Fibroblast of mammary gland (primary cell): Measurements from ENCODE around the gene CCDC150.

ENCODE experiments used
- DNase-seq: peaks from one replicate; pipeline ENCODE4 v3.0.0-alpha.2; 2010; ENCODE audit warnings: low read depth
- H3K4me3 ChIP-seq: 2 replicates; pipeline ENCODE4 v1.5.1; 2011; ENCODE audit warnings: low read depth, mild to moderate bottlenecking, low read length, moderate library complexity; ENCODE audit not compliant: control insufficient read depth
- TF ChIP-seq, protein P1 (sequence below): conservative IDR thresholded peaks from 2 replicates; pipeline ENCODE4 v1.5.1; 2011; ENCODE audit warnings: low read depth, low read length, inconsistent platforms; ENCODE audit not compliant: control insufficient read depth, insufficient read depth

Gene CCDC150

DNA sequence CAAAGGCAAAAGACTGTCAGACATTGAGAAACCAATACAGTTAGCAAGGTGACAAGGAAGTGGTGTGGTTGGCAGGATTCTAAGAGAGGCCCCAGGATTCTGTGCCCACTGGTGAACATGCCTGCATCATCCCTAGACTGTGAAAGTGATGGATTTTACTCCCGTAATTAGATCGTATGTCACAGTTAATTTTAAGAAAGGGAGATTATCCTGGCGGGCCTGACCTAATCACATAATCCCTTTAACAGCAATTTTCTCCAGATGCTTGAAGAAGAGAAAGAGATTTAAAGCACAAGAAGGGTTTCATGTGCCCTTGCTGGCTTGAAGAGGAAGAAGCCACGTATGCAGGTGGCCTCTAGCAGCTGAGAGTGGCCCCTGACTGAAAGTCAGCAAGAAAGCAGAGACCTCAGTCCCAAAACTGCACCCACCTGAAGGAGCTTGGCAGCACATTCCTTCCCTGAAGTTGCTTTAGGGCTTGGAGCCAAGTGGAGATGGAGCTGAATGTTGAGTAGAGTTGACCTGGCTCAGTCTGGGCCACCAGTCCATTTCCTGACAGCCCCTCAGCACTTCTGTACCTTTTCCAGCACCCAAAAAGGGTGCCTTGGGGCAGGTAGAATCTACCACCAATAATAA lies 110.9 kb downstream of the CCDC150 start:
- DNase-seq: no peak
- TF ChIP-seq, protein P1, sequence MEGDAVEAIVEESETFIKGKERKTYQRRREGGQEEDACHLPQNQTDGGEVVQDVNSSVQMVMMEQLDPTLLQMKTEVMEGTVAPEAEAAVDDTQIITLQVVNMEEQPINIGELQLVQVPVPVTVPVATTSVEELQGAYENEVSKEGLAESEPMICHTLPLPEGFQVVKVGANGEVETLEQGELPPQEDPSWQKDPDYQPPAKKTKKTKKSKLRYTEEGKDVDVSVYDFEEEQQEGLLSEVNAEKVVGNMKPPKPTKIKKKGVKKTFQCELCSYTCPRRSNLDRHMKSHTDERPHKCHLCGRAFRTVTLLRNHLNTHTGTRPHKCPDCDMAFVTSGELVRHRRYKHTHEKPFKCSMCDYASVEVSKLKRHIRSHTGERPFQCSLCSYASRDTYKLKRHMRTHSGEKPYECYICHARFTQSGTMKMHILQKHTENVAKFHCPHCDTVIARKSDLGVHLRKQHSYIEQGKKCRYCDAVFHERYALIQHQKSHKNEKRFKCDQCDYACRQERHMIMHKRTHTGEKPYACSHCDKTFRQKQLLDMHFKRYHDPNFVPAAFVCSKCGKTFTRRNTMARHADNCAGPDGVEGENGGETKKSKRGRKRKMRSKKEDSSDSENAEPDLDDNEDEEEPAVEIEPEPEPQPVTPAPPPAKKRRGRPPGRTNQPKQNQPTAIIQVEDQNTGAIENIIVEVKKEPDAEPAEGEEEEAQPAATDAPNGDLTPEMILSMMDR: no peak
- no peak overlapping the region for H3K4me3 ChIP-seq

DNA sequence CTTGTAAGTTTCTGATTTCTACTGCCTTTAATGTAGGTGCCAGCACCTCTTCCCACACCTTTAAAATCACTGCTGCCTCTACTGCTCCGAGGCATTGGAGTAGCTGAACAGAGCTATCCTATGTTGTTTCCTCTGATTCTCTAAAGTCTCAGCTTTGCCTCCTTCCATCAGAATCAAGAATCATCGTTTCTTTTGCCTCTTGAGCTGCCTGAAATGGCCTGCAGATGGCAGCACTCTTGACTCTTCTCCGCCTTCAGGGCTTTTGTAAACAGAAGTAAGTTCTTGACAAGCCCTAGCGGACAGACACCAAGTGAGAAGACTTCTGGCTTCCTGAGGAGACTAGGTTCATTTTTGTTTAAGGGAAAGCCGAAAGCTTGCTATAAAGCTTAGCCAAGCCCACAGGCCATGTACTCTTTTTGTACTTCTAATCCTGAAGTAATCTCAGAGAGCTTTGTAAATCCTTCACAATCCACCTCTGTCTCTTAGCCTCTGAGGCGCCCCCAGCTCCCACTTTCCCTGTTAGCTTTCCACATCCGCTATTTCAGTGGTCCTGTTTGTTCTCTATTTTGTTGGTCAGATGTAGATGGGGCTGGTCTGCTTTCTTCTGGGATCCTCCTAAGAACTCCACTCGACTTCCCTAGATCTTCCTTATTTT lies 111.6 kb downstream of the CCDC150 start:
- DNase-seq: peak; percentile 67
- no peak overlapping the region for H3K4me3 ChIP-seq
- TF ChIP-seq, protein P1: peak; percentile 83

DNA sequence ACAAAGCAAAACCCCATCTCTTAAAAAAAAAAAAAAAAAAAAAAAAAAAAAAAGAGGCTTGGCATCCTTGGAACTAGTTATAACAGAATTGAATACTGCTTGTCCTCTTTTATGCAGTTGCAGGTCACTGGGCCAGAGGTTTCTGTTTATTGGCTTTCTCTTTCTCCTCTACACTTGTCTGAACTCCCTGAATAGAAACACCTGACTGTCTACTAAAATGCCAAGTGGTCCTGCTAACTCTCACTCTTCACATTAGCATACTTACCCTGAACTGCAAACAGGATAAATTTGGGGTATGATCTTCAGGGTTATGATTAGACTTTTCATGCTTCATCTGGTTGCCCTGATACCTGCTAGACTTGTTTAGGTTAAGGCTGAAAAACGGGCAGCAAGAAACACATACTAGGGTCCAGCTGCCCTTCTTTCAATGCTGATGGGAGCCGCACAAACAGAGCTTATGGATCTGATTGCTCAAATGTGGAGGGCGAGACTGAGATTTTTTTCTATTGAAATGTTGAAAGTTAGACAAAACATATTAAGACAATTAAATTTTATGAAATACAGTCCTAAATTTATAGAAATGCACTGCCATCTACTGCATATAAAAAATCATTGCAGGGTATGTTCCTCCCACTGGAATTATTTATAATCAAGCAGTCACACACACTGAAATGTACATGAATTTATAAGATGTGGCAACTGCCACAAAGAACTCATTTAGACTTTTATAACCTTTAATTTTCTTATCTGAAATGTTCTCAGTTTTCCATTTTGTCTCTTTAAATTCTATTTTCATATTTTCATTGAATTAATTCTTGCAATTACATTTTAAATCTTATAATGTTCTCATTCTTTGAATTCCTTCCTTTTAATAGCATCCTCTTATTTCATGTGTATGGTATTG lies 119.2 kb downstream of the CCDC150 start:
- peak; percentile 42 for DNase-seq
- TF ChIP-seq, protein P1: peak; percentile 48
- no peak overlapping the region for H3K4me3 ChIP-seq

DNA sequence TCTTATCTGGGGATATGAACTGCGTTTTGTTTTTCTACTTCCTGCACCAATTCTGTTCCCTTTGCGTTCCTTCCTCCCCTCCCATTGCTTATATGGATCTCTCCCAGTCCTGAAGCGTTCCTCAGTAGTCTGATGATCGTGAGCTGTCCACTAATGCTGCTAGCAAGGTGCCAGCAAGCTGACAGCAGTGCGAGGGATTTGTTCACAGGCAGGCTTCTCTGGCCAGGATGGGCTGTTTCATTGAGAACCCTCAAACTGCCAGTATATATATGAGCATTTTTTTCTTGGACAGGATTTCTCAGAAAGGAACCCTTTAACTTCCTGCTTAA lies 119.8 kb downstream of the CCDC150 start:
- DNase-seq: peak; percentile 31
- no peak overlapping the region for H3K4me3 ChIP-seq
- TF ChIP-seq, protein P1: no peak

DNA sequence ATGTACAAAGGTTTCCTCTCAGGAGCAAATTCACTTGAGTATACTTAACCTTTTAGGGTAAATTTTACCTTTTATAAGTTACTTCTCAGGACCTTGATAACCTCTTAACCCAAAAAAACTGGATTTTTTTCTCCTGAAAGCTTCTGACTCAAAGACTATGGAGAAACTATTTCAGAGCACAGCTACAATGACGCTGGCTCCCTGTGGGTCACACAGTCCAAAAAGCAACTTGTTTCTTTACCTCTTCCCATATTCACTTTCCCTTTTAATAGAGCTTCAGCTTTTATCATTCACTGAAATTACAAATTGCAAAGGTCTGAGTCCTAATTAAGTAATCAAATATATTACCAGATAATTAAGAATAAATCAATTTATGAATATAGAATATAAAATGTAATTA lies 127.6 kb downstream of the CCDC150 start:
- no peak for DNase-seq
- TF ChIP-seq, protein P1: no peak
- H3K4me3 ChIP-seq: no peak overlapping the region
